Measurements from ENCODE around the gene ZFP37. TPM values are rescaled to one million over a fixed set of nuclear protein-coding genes. Genes with fewer than 3 reads are reported as not detected.

Gene ZFP37
- polyA plus RNA-seq, 1 donor, result 3.5 TPM

Other genes starting within 250 kb of the ZFP37 start
- gene SLC46A2, start 165.8 kb downstream of the ZFP37 start, polyA plus RNA-seq (ENCODE audit: insufficient read length), result 0.18 TPM
- 3.7 TPM for gene ZNF883, start 44.5 kb downstream of the ZFP37 start, polyA plus RNA-seq (ENCODE audit: insufficient read length)
- 3.3 TPM for gene SLC31A2, start 94.3 kb upstream of the ZFP37 start, polyA plus RNA-seq (ENCODE audit: insufficient read length)
- 22.4 TPM for gene FKBP15, start 164.6 kb upstream of the ZFP37 start, polyA plus RNA-seq (ENCODE audit: insufficient read length)
- 7.4 TPM for gene SLC31A1, start 164.8 kb upstream of the ZFP37 start, polyA plus RNA-seq (ENCODE audit: insufficient read length)
- 19.2 TPM for gene CDC26, start 218.8 kb upstream of the ZFP37 start, polyA plus RNA-seq (ENCODE audit: insufficient read length)
- 19.4 TPM for gene PRPF4, start 218.9 kb upstream of the ZFP37 start, polyA plus RNA-seq (ENCODE audit: insufficient read length)
- gene RNF183, start 246.7 kb upstream of the ZFP37 start, polyA plus RNA-seq (ENCODE audit: insufficient read length), result not detected